GM12873 (cell line): ENCODE measurements around the gene ARHGAP22.

Source experiments
- TF ChIP-seq, protein P1 (sequence below): IDR thresholded peaks from 2 replicates; pipeline ENCODE4 v1.5.1; 2012; ENCODE audit warnings: low read depth, mild to moderate bottlenecking, moderate library complexity, low read length, control low read depth; ENCODE audit not compliant: insufficient read depth; ENCODE audit errors: missing control alignments

ARHGAP22 gene

DNA sequence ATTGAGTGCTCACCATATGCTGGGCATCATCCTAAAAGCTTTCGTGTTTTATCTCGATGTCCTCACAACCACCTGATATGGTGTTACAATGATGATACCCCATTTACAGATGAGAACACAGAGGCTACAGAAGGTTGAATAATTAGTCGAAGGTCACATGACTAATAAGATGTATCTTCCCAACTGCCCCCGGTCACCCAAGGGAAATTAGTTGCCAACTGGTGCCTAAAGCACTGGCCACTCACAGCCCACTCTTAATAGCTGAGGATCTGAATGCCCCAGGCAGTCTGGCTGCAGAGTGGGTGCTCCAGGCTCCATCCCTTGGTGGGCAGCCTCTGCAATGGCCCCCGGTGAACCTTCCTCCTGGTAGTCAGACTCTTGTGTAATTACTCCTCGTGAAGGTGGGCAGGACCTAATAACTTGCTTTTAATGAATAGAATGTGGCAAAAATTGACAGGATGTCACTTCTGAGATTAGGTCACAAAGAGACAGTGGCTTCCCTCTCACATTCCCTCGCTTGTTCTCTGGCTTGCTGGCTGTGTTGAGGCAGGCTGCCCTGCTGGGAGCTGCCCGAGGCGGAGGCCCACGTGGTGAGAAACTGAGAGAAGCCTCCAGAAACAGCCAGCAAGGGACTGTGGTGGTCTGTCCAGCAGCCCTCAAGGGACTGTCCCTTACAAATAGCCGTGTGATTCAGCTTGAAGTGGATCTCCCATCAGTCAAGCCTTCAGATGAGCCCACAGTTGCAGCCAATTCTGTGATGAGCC, 109.4 kb downstream of the ARHGAP22 start:
- TF ChIP-seq, protein P1, sequence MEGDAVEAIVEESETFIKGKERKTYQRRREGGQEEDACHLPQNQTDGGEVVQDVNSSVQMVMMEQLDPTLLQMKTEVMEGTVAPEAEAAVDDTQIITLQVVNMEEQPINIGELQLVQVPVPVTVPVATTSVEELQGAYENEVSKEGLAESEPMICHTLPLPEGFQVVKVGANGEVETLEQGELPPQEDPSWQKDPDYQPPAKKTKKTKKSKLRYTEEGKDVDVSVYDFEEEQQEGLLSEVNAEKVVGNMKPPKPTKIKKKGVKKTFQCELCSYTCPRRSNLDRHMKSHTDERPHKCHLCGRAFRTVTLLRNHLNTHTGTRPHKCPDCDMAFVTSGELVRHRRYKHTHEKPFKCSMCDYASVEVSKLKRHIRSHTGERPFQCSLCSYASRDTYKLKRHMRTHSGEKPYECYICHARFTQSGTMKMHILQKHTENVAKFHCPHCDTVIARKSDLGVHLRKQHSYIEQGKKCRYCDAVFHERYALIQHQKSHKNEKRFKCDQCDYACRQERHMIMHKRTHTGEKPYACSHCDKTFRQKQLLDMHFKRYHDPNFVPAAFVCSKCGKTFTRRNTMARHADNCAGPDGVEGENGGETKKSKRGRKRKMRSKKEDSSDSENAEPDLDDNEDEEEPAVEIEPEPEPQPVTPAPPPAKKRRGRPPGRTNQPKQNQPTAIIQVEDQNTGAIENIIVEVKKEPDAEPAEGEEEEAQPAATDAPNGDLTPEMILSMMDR: no peak

DNA sequence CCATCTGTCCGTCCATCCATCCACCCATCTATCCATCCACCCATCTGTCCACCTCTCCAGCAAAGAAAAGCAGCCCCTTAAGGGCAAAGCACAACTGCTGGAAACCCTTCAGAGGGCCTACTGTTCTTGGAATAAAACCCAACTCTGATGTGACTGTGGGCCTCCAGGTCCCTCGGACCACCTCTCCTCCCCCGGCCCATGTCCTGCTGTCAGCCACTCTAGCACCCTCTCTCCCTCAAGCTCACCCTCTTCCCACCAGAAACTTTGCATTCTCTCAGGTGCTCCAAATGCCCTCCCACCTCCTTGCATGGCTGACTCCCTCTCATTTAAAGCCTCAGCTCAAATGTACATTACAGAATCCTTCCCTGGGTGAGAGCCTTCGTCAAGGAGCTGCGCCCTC, 110.3 kb downstream of the ARHGAP22 start:
- TF ChIP-seq, protein P1: no peak

DNA sequence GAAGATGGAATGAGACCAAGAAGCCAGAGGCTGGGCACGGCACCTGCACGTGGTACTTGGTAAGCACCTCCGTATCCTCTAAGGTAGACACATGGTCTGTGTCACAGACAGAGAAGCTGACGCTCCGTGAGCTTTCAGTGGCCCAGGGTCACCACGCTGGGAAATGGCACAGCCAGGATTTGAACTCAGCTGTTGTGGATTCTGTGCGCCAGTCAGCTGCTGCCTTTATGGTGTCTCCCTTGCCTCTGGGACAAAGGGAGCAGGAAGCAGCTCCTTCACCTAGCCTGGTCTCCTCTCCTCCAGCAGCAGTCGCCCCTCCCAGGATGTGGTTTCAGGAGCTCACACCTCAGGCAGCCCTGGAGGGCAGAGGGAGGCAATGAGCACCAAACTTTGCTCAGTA, 110.8 kb downstream of the ARHGAP22 start:
- TF ChIP-seq, protein P1: no peak

DNA sequence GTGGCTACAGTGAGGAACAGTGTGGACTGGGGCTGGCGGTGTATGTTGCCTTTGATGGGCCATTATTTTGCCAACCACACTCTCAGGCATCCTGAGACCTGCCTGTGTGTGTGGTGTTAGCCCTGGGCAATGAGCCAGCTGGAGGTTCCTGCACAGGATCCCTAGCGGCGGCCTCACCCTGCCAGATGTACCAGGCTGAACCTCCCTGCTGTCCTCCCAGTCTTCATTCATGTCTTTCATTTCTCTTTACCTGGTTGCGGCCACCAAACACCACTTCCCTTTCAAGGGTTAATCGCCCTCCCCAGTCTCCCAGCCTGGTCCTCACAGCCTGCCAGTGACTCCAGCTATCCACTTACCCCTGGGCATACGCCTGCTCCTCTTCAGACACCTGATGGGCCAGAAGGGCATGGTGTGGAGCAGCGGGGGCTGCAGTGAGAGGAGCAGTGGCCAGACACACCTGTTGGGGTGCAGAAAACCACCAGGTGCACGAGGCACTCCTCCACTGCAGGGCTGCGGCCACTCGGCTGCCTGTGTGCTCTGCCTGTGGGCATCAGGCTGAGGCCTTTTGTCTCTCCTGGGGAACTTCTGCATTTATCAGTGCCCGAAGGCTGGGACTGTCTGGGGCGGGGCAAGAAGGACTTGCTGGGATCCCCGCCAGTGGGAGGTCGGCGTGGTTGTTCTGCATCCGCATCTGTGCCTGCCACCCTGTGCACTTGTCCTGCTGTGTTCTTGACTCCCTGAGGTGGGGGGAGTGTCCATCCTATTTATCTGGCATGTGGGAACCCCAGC, 111.6 kb downstream of the ARHGAP22 start:
- TF ChIP-seq, protein P1: no peak

DNA sequence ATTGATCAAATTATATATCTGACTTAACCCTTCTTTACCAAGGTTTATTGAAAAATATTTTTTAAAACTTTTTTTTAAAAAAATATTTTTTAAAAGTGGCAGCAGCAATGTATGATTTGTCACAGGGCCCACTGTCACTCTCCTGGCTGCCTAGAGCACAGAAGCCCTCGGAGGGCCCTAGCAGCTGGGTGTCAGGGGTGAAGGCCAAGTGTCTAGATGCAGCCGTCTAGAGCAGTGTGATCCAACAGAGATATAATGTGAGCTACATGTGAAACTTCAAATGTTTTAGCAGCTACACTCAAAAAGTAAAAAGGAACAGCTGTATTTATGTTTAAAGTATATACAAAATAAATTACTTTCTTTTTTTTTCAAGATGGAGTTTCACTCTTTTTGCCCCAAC, 112.7 kb downstream of the ARHGAP22 start:
- TF ChIP-seq, protein P1: no peak

DNA sequence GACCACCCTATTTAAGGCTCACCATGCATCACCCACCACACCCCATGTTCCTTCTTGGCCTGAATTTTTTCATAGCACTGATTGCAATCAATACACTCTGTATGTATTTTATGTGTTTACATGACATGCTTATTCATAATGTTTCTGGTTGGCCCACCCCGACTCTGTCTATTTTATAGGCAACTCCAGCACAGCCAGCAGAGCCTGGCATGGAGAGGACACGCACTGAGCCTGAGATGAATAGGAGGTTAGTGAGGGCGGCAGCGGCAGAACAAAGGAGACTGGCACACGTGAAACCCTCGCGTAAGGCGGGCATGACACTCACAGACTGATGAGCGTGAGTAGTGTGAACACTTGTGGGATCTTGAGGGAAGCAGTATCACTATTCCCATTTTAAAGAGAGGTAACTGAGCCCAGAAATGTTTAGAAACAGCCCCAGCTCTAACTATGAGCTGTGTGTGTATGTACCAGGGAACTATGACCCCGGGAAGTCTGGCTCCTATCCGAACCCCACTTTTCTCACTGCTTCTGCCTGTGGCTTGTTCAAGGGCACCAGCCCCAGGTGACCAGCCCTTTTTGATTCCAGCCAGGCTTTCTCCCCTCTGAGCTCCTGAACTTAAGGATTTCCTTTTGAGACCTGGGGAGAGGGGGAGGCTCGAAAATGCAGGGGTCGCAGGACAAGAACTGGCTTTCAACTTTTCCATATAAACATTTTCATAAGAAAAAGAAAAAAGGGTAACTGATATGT, 113.3 kb downstream of the ARHGAP22 start:
- TF ChIP-seq, protein P1: no peak

DNA sequence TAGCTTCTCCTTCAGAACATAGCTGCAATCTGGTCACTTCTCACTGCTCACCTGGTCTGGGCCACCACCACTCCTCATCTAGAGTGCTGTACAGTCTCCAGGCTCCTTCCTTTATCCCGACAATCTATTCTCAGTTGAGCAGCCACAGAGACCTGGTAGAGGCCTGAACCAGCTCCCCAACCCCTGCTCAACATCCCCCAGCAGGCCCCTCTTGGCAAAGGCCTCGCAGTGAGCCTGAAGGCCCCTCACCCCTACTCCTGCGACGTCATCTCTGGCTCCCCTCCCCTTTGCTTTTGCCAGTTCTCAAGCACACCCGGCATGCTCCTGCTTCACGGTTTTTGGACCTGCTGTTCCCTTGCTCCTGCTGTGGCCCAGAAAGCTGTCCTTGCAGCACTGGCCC, 113.9 kb downstream of the ARHGAP22 start:
- TF ChIP-seq, protein P1: no peak
